Left ventricle myocardium inferior (tissue), 1 donor: ENCODE data around the gene KRTAP3-3. TPM values are rescaled to one million over a fixed set of nuclear protein-coding genes. Genes with fewer than 3 reads are reported as not detected.

ENCODE experiments used
- DNase-seq: peaks from one replicate; pipeline ENCODE4 v3.0.0-alpha.2; 2020
- H3K27ac ChIP-seq: fragments of 200-600 bp; replicated peaks from 2 replicates; pipeline ENCODE4 v1.8.0; 2021
- H3K27me3 ChIP-seq: fragments of 200-600 bp; 2 replicates; pipeline ENCODE4 v1.8.0; 2021; ENCODE audit warnings: low read depth
- H3K36me3 ChIP-seq: fragments of 200-600 bp; 2 replicates; pipeline ENCODE4 v1.8.0; 2021
- H3K4me1 ChIP-seq: fragments of 200-600 bp; 2 replicates; pipeline ENCODE4 v1.8.0; 2021
- H3K4me3 ChIP-seq: fragments of 200-600 bp; 2 replicates; pipeline ENCODE4 v1.8.0; 2021; ENCODE audit warnings: mild to moderate bottlenecking, moderate library complexity
- H3K9me3 ChIP-seq: fragments of 200-600 bp; replicated peaks from 2 replicates; pipeline ENCODE4 v1.8.0; 2021
- intact Hi-C: fragments of 100-400 bp; cut with micrococcal nuclease; formaldehyde crosslinking; loops from one replicate; pipeline ENCODE4 v1.11.0; 2022
- total RNA-seq: library from RNA; stranded (reverse); fragmentation: NEBNext Ultra II Directional; extraction: Animal tissue kit (Norgen Biotek cat#: 25700); gene quantifications from one replicate; pipeline ENCODE4 v1.2.1, GENCODE V29; 2021
- TF ChIP-seq, protein P1 (sequence below): fragments of 200-600 bp; IDR thresholded peaks from 2 replicates; pipeline ENCODE4 v1.8.0; 2021; ENCODE audit warnings: antibody characterized with exemption, mild to moderate bottlenecking, borderline replicate concordance
- donor health status: DM: no; HTN: yes; CAD: no; lungs with severe emphysema.

Gene KRTAP3-3
- total RNA-seq, 1 donor from 2014 or later: not detected

DNA sequence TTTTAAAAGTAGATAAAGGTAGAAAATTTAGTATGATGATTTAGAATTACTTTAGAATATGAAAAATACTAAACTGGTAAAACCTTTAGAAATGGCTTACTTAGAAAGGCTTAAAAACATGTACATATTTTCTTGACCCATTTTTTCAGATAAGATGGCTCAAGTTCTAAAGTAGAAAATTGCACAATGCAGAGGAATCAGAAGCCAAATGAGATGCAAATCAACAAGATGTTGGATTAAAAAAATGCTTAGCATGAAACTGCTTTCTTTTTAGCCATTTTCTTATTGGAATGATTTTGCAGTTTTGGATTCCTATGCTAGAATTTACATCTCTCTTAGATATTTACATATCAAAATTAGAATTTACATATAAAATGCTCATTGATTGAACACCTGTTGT lies 16.5 kb upstream of the KRTAP3-3 start:
- H3K36me3 ChIP-seq: no peaks in the 10 kb centered on the region
- peaks cover 8% of the 10 kb centered on the region for H3K4me1 ChIP-seq
- H3K9me3 ChIP-seq: no peaks in the 10 kb centered on the region
- no peaks in the 10 kb centered on the region for H3K27me3 ChIP-seq
- no peak overlapping the region for H3K27ac ChIP-seq
- no peak overlapping the region for H3K4me3 ChIP-seq
- intact Hi-C loops: no loop called here
- TF ChIP-seq, protein P1, sequence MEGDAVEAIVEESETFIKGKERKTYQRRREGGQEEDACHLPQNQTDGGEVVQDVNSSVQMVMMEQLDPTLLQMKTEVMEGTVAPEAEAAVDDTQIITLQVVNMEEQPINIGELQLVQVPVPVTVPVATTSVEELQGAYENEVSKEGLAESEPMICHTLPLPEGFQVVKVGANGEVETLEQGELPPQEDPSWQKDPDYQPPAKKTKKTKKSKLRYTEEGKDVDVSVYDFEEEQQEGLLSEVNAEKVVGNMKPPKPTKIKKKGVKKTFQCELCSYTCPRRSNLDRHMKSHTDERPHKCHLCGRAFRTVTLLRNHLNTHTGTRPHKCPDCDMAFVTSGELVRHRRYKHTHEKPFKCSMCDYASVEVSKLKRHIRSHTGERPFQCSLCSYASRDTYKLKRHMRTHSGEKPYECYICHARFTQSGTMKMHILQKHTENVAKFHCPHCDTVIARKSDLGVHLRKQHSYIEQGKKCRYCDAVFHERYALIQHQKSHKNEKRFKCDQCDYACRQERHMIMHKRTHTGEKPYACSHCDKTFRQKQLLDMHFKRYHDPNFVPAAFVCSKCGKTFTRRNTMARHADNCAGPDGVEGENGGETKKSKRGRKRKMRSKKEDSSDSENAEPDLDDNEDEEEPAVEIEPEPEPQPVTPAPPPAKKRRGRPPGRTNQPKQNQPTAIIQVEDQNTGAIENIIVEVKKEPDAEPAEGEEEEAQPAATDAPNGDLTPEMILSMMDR: no peak
- no peak for DNase-seq

DNA sequence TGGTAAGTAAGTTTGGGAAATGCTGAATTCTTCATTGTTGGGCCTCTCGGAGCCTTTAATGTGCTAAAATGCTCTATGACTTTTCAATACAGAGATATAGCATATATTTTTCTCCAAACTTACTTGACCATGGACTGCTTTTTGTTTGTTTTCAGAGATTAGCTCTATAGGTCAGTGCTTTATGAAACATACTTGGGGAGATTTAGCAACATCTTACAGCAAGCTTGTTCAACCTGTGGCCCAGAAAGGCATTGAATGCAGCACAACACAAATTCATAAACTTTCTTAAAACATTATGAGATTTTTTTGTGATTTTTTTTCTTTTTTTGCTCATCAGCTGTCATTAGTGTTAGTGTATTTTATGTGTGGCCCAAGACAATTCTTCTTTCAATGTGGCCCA lies 16.0 kb upstream of the KRTAP3-3 start:
- Histone ChIP-seq H3K4me1 (peaks cover 8% of the 10 kb centered on the region), H3K36me3 (no peaks in the 10 kb centered on the region), H3K27me3 (no peaks in the 10 kb centered on the region), H3K4me3 (no peak overlapping the region), H3K9me3 (no peaks in the 10 kb centered on the region), H3K27ac (no peak overlapping the region)
- TF ChIP-seq, protein P1: no peak
- DNase-seq: no peak
- intact Hi-C loops: no loop called here

DNA sequence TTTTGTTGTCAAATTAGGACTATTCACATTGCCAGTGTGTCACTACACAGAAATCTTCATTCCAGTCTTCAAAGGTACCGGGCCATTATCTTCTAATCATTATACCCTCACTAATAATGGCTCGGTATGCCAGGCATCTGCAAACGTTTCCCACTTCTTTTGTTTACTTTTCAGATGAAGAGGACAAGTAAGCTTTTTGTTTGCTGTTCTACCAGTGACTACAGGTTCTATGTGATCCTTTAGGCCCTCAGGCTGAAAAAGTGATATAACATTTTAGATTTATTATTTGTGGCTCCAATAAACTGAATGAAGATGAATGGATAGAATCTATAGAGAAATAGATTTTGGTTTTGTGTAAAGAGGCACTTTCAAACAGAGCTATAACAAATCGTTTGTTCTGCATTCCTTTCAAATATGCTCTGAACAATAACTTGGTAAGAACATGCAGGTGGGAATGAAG lies 15.4 kb upstream of the KRTAP3-3 start:
- DNase-seq: no peak
- no peaks in the 10 kb centered on the region for H3K36me3 ChIP-seq
- intact Hi-C loops: no loop called here
- no peak overlapping the region for H3K4me3 ChIP-seq
- H3K4me1 ChIP-seq: peaks cover 8% of the 10 kb centered on the region
- H3K27ac ChIP-seq: no peak overlapping the region
- no peaks in the 10 kb centered on the region for H3K9me3 ChIP-seq
- TF ChIP-seq, protein P1: no peak
- H3K27me3 ChIP-seq: peaks cover 4% of the 10 kb centered on the region

DNA sequence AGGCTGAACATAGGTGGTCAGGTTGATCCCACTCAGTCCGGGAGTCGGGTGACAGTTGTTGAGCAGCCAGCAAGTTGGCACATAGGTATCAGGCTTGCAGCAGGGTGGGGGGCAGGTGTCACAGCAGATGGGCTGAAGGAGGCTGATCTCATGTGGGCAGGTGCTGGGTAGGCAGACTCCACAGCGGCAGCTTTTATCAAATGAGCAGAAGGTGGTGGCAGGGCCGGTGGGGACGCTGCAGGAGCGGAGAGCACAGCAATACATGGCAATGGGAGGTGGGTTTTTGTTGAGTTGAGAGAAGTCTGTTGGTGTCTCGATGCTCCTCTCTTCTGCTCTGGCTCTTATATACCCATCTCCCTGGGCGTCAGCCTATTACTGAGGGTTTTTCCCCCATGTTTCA lies 14.8 kb upstream of the KRTAP3-3 start, which contains the start of gene KRTAP3-1:
TSS of gene KRTAP3-1 (minus strand) at position 318 of the 400 bp plus-strand sequence. CDS start at position 264, 54 bp downstream.
- Histone ChIP-seq H3K27ac (no peak within 1 kb of the TSS), H3K27me3 (peaks cover 9% of the 10 kb centered on the region), H3K4me1 (peaks cover 4% of the 10 kb centered on the region), H3K36me3 (no peaks in the 10 kb centered on the region), H3K9me3 (no peaks in the 10 kb centered on the region), H3K4me3 (no peak within 1 kb of the TSS)
- TF ChIP-seq, protein P1: no peak
- intact Hi-C loops: no loop called here
- DNase-seq: no peak

DNA sequence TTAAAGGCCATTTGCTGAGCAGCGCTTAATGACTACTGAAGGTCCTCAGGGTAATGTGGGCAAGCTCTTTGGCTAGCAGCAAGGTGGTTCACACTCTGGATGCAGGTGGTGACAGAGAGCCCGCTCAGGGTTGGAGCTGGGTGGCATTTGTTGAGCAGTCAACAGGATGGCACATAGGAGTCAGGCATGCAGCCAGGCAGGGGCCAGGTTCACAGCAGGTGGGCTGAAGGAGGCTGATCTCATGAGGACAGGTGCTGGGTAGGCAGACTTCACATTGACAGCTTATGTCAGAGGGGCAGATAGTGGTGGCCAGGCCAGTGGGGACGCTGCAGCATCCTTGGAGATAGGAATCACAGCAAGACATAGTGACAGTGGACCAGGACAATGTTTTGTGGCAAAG lies 10.4 kb upstream of the KRTAP3-3 start:
- Histone ChIP-seq H3K36me3 (no peaks in the 10 kb centered on the region), H3K27ac (no peak overlapping the region), H3K27me3 (peaks cover 30% of the 10 kb centered on the region), H3K4me3 (no peak overlapping the region), H3K4me1 (no peaks in the 10 kb centered on the region), H3K9me3 (no peaks in the 10 kb centered on the region)
- intact Hi-C loops: no loop called here
- TF ChIP-seq, protein P1: no peak
- no peak for DNase-seq

- intact Hi-C loops: no loop called here
- DNase-seq: no peak
Observed at GRCh38 chr17:41003926-41004325, 10.0 kb upstream of the KRTAP3-3 start.

More at GRCh38 chr17:41003926-41004325, 10.0 kb upstream of the KRTAP3-3 start:
- Histone ChIP-seq H3K27me3 (peaks cover 35% of the 10 kb centered on the region), H3K27ac (no peak overlapping the region), H3K36me3 (no peaks in the 10 kb centered on the region), H3K9me3 (no peaks in the 10 kb centered on the region), H3K4me3 (no peak overlapping the region), H3K4me1 (no peaks in the 10 kb centered on the region)
- TF ChIP-seq, protein P1: no peak
